HEK293T (cell line): ENCODE data around the gene TTC33.

Experiments
- BHLHE40 ChIP-seq: fragments of 450-650 bp; IDR thresholded peaks from 2 replicates; pipeline ENCODE4 v1.6.1; 2016; ENCODE audit warnings: mild to moderate bottlenecking, moderate library complexity, borderline replicate concordance
- FOXA1 ChIP-seq: fragments of 450-650 bp; IDR thresholded peaks from 2 replicates; pipeline ENCODE4 v1.6.1; 2016; ENCODE audit warnings: mild to moderate bottlenecking
- FOXK2 ChIP-seq: fragments of 450-650 bp; IDR thresholded peaks from 2 replicates; pipeline ENCODE4 v1.6.1; 2016; ENCODE audit warnings: mild to moderate bottlenecking
- FOXM1 ChIP-seq: fragments of 450-650 bp; IDR thresholded peaks from 2 replicates; pipeline ENCODE4 v1.6.1; 2017; ENCODE audit warnings: mild to moderate bottlenecking, borderline replicate concordance
- LEF1 ChIP-seq: fragments of 450-650 bp; IDR thresholded peaks from 2 replicates; pipeline ENCODE4 v1.6.1; 2017; ENCODE audit warnings: mild to moderate bottlenecking, borderline replicate concordance
- NFRKB ChIP-seq: fragments of 450-650 bp; IDR thresholded peaks from 2 replicates; pipeline ENCODE4 v1.6.1; 2016; ENCODE audit warnings: mild to moderate bottlenecking, moderate library complexity
- SP1 ChIP-seq: fragments of 450-650 bp; IDR thresholded peaks from 2 replicates; pipeline ENCODE4 v1.6.1; 2017
- SUZ12 ChIP-seq: fragments of 450-650 bp; IDR thresholded peaks from 2 replicates; pipeline ENCODE4 v1.6.1; 2016; ENCODE audit warnings: mild to moderate bottlenecking
- TF ChIP-seq, protein P1 (sequence below): fragments of 450-650 bp; IDR thresholded peaks from 2 replicates; pipeline ENCODE4 v1.6.1; 2016

DNA sequence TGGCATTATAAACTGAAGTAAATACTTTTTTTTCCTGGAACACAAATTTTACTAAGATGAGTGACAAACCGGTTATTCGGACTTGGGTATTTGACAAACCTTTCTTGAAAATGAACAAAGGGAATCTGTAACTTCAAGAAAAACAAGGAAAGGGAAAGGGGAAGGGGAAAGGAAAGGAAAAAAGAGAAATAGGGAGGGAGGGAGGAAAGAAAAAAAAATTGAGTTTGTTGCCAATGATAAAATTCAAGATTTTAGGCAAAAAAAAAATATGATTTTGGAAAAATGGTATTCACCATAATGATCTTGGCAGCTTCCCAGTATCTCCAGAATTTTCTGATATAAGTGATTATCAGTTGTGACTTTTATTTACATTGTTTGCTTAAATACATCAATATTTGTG is 1.6 kb upstream of the TTC33 start:
- TF ChIP-seq SP1 (no peak), NFRKB (no peak), LEF1 (no peak), FOXK2 (no peak), SUZ12 (no peak), FOXA1 (no peak), FOXM1 (no peak), BHLHE40 (no peak)
- TF ChIP-seq, protein P1, sequence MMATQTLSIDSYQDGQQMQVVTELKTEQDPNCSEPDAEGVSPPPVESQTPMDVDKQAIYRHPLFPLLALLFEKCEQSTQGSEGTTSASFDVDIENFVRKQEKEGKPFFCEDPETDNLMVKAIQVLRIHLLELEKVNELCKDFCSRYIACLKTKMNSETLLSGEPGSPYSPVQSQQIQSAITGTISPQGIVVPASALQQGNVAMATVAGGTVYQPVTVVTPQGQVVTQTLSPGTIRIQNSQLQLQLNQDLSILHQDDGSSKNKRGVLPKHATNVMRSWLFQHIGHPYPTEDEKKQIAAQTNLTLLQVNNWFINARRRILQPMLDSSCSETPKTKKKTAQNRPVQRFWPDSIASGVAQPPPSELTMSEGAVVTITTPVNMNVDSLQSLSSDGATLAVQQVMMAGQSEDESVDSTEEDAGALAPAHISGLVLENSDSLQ = no peak
